HCT116 (cell line): ENCODE results near the gene ADGRB3. TPM values are rescaled to one million over a fixed set of nuclear protein-coding genes. Genes with fewer than 3 reads are reported as not detected.

ENCODE experiments used
- ATAC-seq: fragments of 200-7000 bp; cut with Tn5 transposase; 2 replicates; pipeline ENCODE4 v1.9.1; 2020; ENCODE audit warnings: mild to moderate bottlenecking, moderate library complexity
- BruUV-seq: library from RNA; stranded (reverse); fragments of 400-500 nt; replicated peaks from 2 replicates; lab custom pipeline; 2021; lab: Mats Ljungman, UMichigan
- CTCF ChIA-PET: fragments of 300-600 bp; sonication (Branson Sonifier 250); formaldehyde crosslinking; loops from one replicate; lab custom pipeline; 2021; ENCODE audit warnings: antibody characterized with exemption; lab: Charles Lee
- POLR2A ChIA-PET: fragments of 300-600, 350-600 bp; sonication (Branson Sonifier 250); formaldehyde crosslinking; loops from one replicate; lab custom pipeline; 2021; ENCODE audit warnings: antibody characterized with exemption; lab: Charles Lee
- RAD21 ChIA-PET, 2 experiments: fragments of 300-600 bp; sonication (Branson Sonifier 250); formaldehyde crosslinking; loops; one replicate each; lab custom pipeline; 2023; ENCODE audit warnings: low total read pairs in 2 of 2; ENCODE audit not compliant: uncharacterized antibody in 2 of 2, unreplicated experiment in 2 of 2, low non-redundant PET in 1 of 2; lab: Charles Lee
- DNase-seq: peaks from one replicate; pipeline ENCODE4 v3.0.0-alpha.2; 2010; ENCODE audit warnings: low read depth, low spot score
- H2AFZ ChIP-seq: fragments of 200-600 bp; shearing (Covaris generic), sonication (generic); 2 replicates; pipeline ENCODE4 v1.6.1; 2017; ENCODE audit warnings: low read depth, mixed run types, mixed read lengths, antibody characterized with exemption, low read length; ENCODE audit not compliant: poor library complexity, severe bottlenecking
- H3K27ac ChIP-seq: 2 replicates; pipeline ENCODE4 v1.5.1; 2012; ENCODE audit warnings: low read depth, low read length
- H3K27me3 ChIP-seq: fragments of 200-600 bp; sonication (generic); 2 replicates; pipeline ENCODE4 v1.6.1; 2016; ENCODE audit warnings: mixed run types, low read length, mixed read lengths; ENCODE audit not compliant: insufficient read depth
- H3K36me3 ChIP-seq, 2 experiments: fragments of 200-500 bp in 1 of 2; fragments of 200-600 bp in 1 of 2; sonication (Bioruptor generic) in 1 of 2; sonication (generic) in 1 of 2; 2 replicates each; pipeline versions ENCODE4 v1.5.1 to v1.6.1; 2014 to 2016; ENCODE audit warnings: low read length in 2 of 2, inconsistent platforms in 1 of 2, mixed read lengths in 1 of 2, mixed run types in 1 of 2; ENCODE audit not compliant: insufficient read depth in 2 of 2, control insufficient read depth in 1 of 2
- H3K4me1 ChIP-seq, 2 experiments: fragments of 200-600 bp in 1 of 2; sonication (generic) in 1 of 2; 2 replicates each; pipeline versions ENCODE4 v1.5.1 to v1.6.1; 2012 to 2017; ENCODE audit warnings: low read length in 2 of 2, inconsistent platforms in 1 of 2, mild to moderate bottlenecking in 1 of 2, mixed read lengths in 1 of 2, mixed run types in 1 of 2, moderate library complexity in 1 of 2; ENCODE audit not compliant: insufficient read depth in 2 of 2, control insufficient read depth in 1 of 2
- H3K4me2 ChIP-seq: fragments of 200-600 bp; sonication (generic); 2 replicates; pipeline ENCODE4 v1.6.1; 2017; ENCODE audit warnings: mixed run types, low read length, mixed read lengths
- H3K4me3 ChIP-seq, 2 experiments: fragments of 200-600 bp in 1 of 2; sonication (generic) in 1 of 2; replicated peaks in 1 of 2; 2 replicates each; pipeline ENCODE4 v1.5.1; 2011 to 2016; ENCODE audit warnings: low read length in 2 of 2, control low read depth in 1 of 2, low read depth in 1 of 2, mild to moderate bottlenecking in 1 of 2, mixed read lengths in 1 of 2, mixed run types in 1 of 2
- H3K79me2 ChIP-seq: fragments of 200-600 bp; sonication (generic); 2 replicates; pipeline ENCODE4 v1.6.1; 2017; ENCODE audit warnings: mild to moderate bottlenecking, mixed run types, low read length, moderate library complexity, mixed read lengths; ENCODE audit not compliant: insufficient read depth
- H3K9ac ChIP-seq: fragments of 200-600 bp; sonication (generic); 2 replicates; pipeline ENCODE4 v1.6.1; 2016; ENCODE audit warnings: low read length, mixed read lengths
- H3K9me2 ChIP-seq: fragments of 200-600 bp; sonication (generic), shearing (Covaris generic); 2 replicates; pipeline ENCODE4 v1.6.1; 2017; ENCODE audit warnings: mixed run types, mild to moderate bottlenecking, moderate library complexity; ENCODE audit not compliant: insufficient read depth
- H3K9me3 ChIP-seq, 2 experiments: fragments of 200-500 bp in 1 of 2; fragments of 200-600 bp in 1 of 2; sonication (Bioruptor generic) in 1 of 2; sonication (generic) in 1 of 2; 2 replicates each; pipeline ENCODE4 v1.6.1; 2014 to 2017; ENCODE audit warnings: low read length in 2 of 2, mixed read lengths in 2 of 2, inconsistent platforms in 1 of 2, low read depth in 1 of 2, mild to moderate bottlenecking in 1 of 2, mixed run types in 1 of 2, moderate library complexity in 1 of 2; ENCODE audit not compliant: control insufficient read depth in 1 of 2, insufficient read depth in 1 of 2
- H4K20me1 ChIP-seq: fragments of 200-600 bp; sonication (generic), shearing (Covaris generic); 2 replicates; pipeline ENCODE4 v1.6.1; 2017; ENCODE audit warnings: mixed run types, mild to moderate bottlenecking, moderate library complexity; ENCODE audit not compliant: insufficient read depth
- CEBPB ChIP-seq: IDR thresholded peaks from 2 replicates; pipeline ENCODE4 v1.6.1; 2012; ENCODE audit warnings: low read depth
- EGR1 ChIP-seq: IDR thresholded peaks from 2 replicates; pipeline ENCODE4 v1.6.1; 2012; ENCODE audit warnings: low read depth
- EZH2phosphoT487 ChIP-seq: fragments of 200-600 bp; IDR thresholded peaks from 2 replicates; pipeline ENCODE4 v1.6.1; 2018; ENCODE audit warnings: antibody characterized with exemption, borderline replicate concordance
- FOSL1 ChIP-seq: IDR thresholded peaks from 2 replicates; pipeline ENCODE4 v1.6.1; 2012; ENCODE audit warnings: low read depth
- JUND ChIP-seq: IDR thresholded peaks from 2 replicates; pipeline ENCODE4 v1.6.1; 2012
- POLR2AphosphoS5 ChIP-seq: IDR thresholded peaks from 2 replicates; pipeline ENCODE4 v1.6.1; 2011; ENCODE audit warnings: mild to moderate bottlenecking, low read depth, low read length, moderate library complexity
- SIN3A ChIP-seq: IDR thresholded peaks from 2 replicates; pipeline ENCODE4 v1.6.1; 2012; ENCODE audit warnings: low read depth
- SP1 ChIP-seq: IDR thresholded peaks from 2 replicates; pipeline ENCODE4 v1.6.1; 2012; ENCODE audit warnings: low read depth
- TCF7L2 ChIP-seq: IDR thresholded peaks from 2 replicates; pipeline ENCODE4 v1.7.0; 2011; ENCODE audit warnings: borderline replicate concordance, inconsistent platforms; ENCODE audit not compliant: insufficient read depth, insufficient read length; ENCODE audit errors: extremely low read depth
- ZFX ChIP-seq: fragments of 450-650 bp; IDR thresholded peaks from 2 replicates; pipeline ENCODE4 v1.6.1; 2017
- intact Hi-C: fragments of 100-400 bp; cut with micrococcal nuclease; formaldehyde crosslinking; loops from 2 replicates; pipeline ENCODE4 v1.10.0; 2022
- total RNA-seq: library from RNA; stranded (reverse); gene quantifications from one replicate; pipeline ENCODE4 v1.2.1, GENCODE V29; 2021; ENCODE audit not compliant: unreplicated experiment
- TF ChIP-seq, protein P1 (sequence below): IDR thresholded peaks from 2 replicates; pipeline ENCODE4 v1.6.1; 2012; ENCODE audit warnings: low read depth

The ADGRB3 gene
- total RNA-seq, 1 experiment from 2014 or later, result not detected

DNA sequence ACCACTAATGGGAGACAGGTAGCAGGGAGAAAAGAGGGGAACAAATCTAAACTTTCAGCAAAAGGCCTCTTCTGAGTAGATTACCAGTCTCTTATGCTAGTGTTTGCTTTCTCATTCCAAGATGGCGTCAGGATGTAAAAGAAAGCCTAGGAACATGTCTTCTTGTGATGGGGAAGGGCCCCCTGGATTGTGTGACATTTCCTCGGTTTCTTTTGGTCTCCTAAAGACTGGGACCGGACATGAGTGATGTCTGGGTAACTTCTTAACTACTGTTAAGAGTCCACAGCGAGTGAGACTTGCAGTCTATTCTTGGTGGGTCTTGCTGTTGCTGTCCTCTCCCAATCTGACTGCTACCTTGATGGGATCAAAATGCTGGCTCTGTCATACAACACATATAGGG is 60.3 kb downstream of the ADGRB3 start:
- POLR2A ChIA-PET, result no interaction called here
- no peaks in the 10 kb centered on the region for H3K36me3 ChIP-seq
- no peak overlapping the region for H3K27ac ChIP-seq
- no peaks in the 10 kb centered on the region for H3K79me2 ChIP-seq
- H3K4me1 ChIP-seq, result no peaks in the 10 kb centered on the region
- RAD21 ChIA-PET, result no interaction called here
- H3K9ac ChIP-seq, result no peak overlapping the region
- no peaks in the 10 kb centered on the region for H4K20me1 ChIP-seq
- H3K4me3 ChIP-seq, result no peak overlapping the region
- intact Hi-C loops, result no loop called here
- no peaks in the 10 kb centered on the region for H3K9me2 ChIP-seq
- BruUV-seq, result no TSS peak
- H2AFZ ChIP-seq, result no peak overlapping the region
- no peak for DNase-seq
- no peaks in the 10 kb centered on the region for H3K27me3 ChIP-seq
- ATAC-seq, result no peak
- no peak overlapping the region for H3K4me2 ChIP-seq
- H3K9me3 ChIP-seq, result peaks cover 12 to 14% of the 10 kb centered on the region in 2 experiments; a peak in 2 of 4 replicates
- no peak for TF ChIP-seq SP1
- no peak for TF ChIP-seq EGR1
- no peak for TF ChIP-seq TCF7L2
- TF ChIP-seq, protein P1, sequence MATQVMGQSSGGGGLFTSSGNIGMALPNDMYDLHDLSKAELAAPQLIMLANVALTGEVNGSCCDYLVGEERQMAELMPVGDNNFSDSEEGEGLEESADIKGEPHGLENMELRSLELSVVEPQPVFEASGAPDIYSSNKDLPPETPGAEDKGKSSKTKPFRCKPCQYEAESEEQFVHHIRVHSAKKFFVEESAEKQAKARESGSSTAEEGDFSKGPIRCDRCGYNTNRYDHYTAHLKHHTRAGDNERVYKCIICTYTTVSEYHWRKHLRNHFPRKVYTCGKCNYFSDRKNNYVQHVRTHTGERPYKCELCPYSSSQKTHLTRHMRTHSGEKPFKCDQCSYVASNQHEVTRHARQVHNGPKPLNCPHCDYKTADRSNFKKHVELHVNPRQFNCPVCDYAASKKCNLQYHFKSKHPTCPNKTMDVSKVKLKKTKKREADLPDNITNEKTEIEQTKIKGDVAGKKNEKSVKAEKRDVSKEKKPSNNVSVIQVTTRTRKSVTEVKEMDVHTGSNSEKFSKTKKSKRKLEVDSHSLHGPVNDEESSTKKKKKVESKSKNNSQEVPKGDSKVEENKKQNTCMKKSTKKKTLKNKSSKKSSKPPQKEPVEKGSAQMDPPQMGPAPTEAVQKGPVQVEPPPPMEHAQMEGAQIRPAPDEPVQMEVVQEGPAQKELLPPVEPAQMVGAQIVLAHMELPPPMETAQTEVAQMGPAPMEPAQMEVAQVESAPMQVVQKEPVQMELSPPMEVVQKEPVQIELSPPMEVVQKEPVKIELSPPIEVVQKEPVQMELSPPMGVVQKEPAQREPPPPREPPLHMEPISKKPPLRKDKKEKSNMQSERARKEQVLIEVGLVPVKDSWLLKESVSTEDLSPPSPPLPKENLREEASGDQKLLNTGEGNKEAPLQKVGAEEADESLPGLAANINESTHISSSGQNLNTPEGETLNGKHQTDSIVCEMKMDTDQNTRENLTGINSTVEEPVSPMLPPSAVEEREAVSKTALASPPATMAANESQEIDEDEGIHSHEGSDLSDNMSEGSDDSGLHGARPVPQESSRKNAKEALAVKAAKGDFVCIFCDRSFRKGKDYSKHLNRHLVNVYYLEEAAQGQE, result no peak
- CTCF ChIA-PET, result no interaction called here

DNA sequence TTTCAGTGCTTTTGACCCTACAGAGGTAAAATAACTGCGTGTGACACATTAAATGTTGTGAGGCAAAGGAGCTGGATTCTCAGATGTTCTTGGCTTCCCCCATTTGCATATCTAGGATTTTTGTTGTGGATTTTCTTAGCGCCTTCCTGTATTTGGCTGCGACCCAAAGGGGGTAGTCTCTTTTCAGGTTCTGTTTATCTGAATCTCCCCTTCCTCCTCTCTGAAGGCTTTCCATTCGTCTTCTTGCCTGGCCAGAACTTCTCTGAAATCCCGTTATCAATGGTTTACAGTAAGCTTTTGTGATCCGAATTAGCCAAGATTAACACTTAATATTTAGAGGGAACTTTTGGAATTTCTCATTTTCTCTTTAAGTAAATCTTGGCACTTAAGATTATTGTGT is 60.8 kb downstream of the ADGRB3 start:
- TF ChIP-seq POLR2AphosphoS5 (no peak), JUND (no peak), FOSL1 (no peak), EGR1 (no peak), CEBPB (no peak), SIN3A (no peak), ZFX (no peak), EZH2phosphoT487 (no peak)
- TF ChIP-seq, all 23 proteins: peak for 0
- ATAC-seq, result no peak
- H3K4me2 ChIP-seq, result no peak overlapping the region
- no peak for DNase-seq
- intact Hi-C loops, result no loop called here
- H3K4me3 ChIP-seq, result no peak overlapping the region
- RAD21 ChIA-PET, result no interaction called here
- no peaks in the 10 kb centered on the region for H3K36me3 ChIP-seq
- H2AFZ ChIP-seq, result no peak overlapping the region
- no peaks in the 10 kb centered on the region for H3K79me2 ChIP-seq
- H3K9me2 ChIP-seq, result no peaks in the 10 kb centered on the region
- no peaks in the 10 kb centered on the region for H3K27me3 ChIP-seq
- H3K9me3 ChIP-seq, result peaks cover 12 to 14% of the 10 kb centered on the region in 2 experiments; a peak in 2 of 4 replicates
- H3K4me1 ChIP-seq, result no peaks in the 10 kb centered on the region
- POLR2A ChIA-PET, result no interaction called here
- CTCF ChIA-PET, result no interaction called here
- no TSS peak for BruUV-seq
- no peaks in the 10 kb centered on the region for H4K20me1 ChIP-seq
- no peak overlapping the region for H3K9ac ChIP-seq
- H3K27ac ChIP-seq, result no peak overlapping the region
